ENCODE data around the gene PPDPF.
"Not testable (repeated sequence)": the region's sequence is repeated elsewhere in the genome, so short reads cannot be mapped to it uniquely, and the experiment has no call there.

PPDPF gene

DNA sequence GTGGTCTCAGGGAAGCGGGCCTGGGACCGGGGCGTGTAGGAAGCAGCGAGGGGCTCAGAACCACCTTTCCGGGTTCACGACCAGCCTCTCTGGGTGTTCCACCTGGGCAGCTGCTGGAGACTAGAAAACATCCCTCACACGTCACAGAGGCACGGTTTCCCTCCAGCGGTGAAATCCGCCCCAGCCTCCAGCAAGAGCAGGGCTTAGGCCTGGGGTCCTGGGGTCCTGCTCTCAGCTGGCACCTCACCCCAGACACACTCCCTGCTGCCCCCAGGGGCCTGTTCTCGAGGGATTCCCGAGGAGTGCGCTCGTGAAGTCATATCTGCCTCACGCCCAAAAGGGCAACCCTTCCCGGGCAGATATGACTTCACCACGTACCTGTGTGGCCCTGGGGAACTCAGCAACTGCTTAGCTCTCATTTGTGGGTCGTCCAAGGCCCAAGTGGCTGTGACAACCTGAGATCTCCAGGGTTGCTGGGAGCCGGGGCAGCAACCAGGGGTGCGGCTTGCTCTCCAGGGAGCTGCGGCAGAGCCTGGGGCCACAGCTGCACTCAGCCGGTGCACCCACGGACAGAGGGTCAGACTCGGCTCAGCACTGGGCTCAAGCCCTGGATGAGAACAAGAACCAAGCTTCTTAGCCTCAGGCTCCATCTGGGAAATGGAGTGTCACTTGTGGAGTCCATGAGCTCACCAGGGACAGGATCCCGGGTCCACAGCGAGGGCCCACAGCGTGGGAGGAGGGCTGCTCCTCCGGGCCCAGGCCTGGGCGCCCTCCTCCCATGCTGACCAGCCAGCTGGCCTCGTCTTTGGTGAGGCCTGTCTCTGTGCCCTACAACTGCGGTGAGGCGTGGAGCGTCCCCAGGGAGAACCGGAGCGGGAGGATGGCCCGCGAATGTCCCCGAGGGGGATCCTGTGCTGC, 34.1 kb downstream of the PPDPF start:
- peak; percentile 76 for DNase-seq (ENCODE audit: low read depth)
- TF ChIP-seq MYC (IDR thresholded peaks at IDR 0.05; ENCODE audit: low read depth, low read length) (no peak), POLR2A (IDR thresholded peaks at IDR 0.05; ENCODE audit: extremely low read depth, insufficient read length) (no peak)
- TF ChIP-seq, protein P1, sequence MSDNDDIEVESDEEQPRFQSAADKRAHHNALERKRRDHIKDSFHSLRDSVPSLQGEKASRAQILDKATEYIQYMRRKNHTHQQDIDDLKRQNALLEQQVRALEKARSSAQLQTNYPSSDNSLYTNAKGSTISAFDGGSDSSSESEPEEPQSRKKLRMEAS (IDR thresholded peaks at IDR 0.05; ENCODE audit: low read depth, low read length) = no peak
- TF ChIP-seq, protein P2, sequence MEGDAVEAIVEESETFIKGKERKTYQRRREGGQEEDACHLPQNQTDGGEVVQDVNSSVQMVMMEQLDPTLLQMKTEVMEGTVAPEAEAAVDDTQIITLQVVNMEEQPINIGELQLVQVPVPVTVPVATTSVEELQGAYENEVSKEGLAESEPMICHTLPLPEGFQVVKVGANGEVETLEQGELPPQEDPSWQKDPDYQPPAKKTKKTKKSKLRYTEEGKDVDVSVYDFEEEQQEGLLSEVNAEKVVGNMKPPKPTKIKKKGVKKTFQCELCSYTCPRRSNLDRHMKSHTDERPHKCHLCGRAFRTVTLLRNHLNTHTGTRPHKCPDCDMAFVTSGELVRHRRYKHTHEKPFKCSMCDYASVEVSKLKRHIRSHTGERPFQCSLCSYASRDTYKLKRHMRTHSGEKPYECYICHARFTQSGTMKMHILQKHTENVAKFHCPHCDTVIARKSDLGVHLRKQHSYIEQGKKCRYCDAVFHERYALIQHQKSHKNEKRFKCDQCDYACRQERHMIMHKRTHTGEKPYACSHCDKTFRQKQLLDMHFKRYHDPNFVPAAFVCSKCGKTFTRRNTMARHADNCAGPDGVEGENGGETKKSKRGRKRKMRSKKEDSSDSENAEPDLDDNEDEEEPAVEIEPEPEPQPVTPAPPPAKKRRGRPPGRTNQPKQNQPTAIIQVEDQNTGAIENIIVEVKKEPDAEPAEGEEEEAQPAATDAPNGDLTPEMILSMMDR (IDR thresholded peaks at IDR 0.05; ENCODE audit: low read depth, low read length) = no peak
- no peak overlapping the region for H3K4me3 ChIP-seq (ENCODE audit: low read depth, low read length)

DNA sequence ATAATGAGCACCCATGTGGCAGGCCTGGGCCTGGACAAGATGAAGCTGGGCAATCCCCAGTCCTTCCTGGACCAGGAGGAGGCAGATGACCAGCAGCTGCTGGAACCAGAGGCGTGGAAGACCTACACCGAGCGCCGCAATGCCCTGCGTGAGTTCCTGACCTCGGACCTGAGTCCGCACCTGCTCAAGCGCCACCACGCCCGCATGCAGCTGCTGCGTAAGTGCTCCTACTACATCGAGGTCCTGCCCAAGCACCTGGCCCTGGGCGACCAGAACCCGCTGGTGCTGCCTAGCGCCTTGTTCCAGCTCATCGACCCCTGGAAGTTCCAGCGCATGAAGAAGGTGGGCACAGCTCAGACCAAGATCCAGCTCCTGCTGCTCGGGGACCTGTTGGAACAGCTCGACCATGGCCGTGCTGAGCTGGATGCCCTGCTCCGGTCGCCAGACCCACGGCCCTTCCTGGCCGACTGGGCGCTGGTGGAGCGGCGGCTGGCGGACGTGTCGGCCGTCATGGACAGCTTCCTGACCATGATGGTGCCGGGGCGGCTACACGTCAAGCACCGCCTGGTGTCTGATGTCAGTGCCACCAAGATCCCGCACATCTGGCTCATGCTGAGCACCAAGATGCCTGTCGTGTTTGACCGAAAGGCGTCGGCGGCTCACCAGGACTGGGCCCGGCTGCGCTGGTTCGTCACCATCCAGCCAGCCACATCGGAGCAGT, 35.3 kb downstream of the PPDPF start:
- TF ChIP-seq, protein P2 (IDR thresholded peaks at IDR 0.05; ENCODE audit: low read depth, low read length) = no peak
- no peak for TF ChIP-seq POLR2A (IDR thresholded peaks at IDR 0.05; ENCODE audit: extremely low read depth, insufficient read length)
- TF ChIP-seq MYC (IDR thresholded peaks at IDR 0.05; ENCODE audit: low read depth, low read length) = no peak
- TF ChIP-seq, protein P1 (IDR thresholded peaks at IDR 0.05; ENCODE audit: low read depth, low read length) = no peak
- DNase-seq (ENCODE audit: low read depth) = no peak
- H3K4me3 ChIP-seq (ENCODE audit: low read depth, low read length) = no peak overlapping the region

DNA sequence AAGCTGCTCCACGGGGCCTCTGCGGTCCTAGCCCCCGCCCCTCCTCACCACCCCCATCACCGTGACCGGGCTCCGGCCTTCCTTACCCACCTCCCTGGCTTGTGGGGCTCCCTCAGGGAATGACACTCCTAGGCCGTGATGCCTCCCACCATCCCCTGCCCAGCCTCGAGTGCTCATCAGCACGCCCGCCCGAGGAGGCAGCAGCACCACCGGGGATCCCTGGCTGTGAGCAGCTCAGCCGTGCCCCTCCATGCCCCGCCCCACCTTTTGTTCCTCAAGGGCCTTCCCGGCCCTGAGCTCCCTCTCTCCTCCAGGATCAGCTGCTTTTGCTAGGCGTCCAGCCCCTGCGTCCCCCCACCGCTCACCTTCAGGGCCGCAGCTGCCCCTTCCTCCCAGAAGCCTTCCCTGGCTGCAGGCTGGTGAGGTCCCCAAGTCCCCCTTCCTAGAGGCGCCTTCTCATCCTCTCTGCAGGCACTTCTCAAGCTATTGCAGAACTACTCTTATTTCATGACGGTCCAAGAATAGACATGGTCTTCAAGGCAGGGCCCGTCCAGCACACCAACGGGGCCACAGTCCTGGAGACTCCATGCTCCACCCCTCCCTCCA, 36.4 kb downstream of the PPDPF start:
- DNase-seq (ENCODE audit: low read depth) = no peak
- no peak for TF ChIP-seq POLR2A (IDR thresholded peaks at IDR 0.05; ENCODE audit: extremely low read depth, insufficient read length)

DNA sequence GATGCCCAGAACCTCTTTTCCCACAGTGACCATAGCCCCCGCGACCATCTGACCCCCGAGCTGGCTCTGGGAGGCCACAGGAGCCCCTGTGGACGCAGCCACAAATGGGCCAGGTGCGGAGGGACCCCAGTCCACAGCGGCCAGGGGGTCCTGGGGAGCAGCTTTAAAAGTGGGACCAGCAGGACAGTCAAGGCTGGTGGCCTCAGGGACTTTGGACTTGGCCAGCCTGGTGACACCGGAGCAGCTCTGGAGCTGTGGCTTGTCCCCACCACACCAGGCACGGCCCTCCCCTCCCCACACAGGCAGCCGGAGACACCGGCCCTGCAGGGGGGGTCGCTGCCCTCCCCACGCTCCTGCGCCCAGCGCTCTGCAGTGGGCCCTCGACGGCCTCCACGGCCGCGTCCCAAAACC, 36.9 kb downstream of the PPDPF start:
- TF ChIP-seq POLR2A (IDR thresholded peaks at IDR 0.05; ENCODE audit: extremely low read depth, insufficient read length) (no peak), MYC (IDR thresholded peaks at IDR 0.05; ENCODE audit: low read depth, low read length) (no peak)
- TF ChIP-seq, protein P2 (IDR thresholded peaks at IDR 0.05; ENCODE audit: low read depth, low read length) = no peak
- TF ChIP-seq, protein P1 (IDR thresholded peaks at IDR 0.05; ENCODE audit: low read depth, low read length) = no peak
- no peak for DNase-seq (ENCODE audit: low read depth)
- H3K4me3 ChIP-seq (ENCODE audit: low read depth, low read length) = no peak overlapping the region

More for the DNA sequence above, 36.4 kb downstream of the PPDPF start:
- H3K4me3 ChIP-seq (ENCODE audit: low read depth, low read length) = no peak overlapping the region

DNA sequence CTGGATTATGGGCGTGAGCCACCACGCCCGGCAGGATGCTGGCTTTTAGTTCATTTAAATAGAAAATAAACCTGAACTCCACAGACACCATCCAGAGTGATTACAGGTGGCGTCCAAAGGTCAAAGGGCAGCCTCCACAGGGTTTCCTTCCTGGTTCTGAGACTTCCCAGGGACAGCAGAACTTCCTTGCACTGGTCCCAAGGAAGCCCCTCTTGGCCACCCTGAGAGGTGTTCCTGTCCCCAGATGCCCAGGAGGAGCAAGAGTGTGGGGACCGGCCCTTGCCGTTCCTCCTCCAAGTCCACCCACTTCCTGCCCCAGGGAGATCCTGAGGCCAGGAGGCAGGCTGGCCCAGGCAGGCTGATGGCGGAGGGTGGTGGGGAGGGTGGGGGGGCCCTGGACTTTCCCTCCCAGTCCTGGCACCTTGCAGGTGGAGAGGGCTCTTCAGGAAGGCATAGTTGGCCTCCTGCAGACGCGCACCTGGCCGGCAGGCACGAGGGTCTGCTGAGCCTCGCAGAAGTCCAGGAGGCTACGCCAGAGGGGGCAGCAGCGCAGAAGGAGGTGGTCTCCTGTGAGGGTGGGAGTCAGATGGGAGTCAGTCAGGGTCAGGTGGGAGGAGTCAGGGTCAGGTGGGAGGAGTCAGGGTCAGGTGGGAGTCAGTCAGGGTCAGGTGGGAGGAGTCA, 38.4 kb downstream of the PPDPF start:
- TF ChIP-seq, protein P2 (IDR thresholded peaks at IDR 0.05; ENCODE audit: low read depth, low read length) = no peak
- TF ChIP-seq, protein P1 (IDR thresholded peaks at IDR 0.05; ENCODE audit: low read depth, low read length) = no peak
- TF ChIP-seq POLR2A (IDR thresholded peaks at IDR 0.05; ENCODE audit: extremely low read depth, insufficient read length) = no peak
- no peak for TF ChIP-seq MYC (IDR thresholded peaks at IDR 0.05; ENCODE audit: low read depth, low read length)

DNA sequence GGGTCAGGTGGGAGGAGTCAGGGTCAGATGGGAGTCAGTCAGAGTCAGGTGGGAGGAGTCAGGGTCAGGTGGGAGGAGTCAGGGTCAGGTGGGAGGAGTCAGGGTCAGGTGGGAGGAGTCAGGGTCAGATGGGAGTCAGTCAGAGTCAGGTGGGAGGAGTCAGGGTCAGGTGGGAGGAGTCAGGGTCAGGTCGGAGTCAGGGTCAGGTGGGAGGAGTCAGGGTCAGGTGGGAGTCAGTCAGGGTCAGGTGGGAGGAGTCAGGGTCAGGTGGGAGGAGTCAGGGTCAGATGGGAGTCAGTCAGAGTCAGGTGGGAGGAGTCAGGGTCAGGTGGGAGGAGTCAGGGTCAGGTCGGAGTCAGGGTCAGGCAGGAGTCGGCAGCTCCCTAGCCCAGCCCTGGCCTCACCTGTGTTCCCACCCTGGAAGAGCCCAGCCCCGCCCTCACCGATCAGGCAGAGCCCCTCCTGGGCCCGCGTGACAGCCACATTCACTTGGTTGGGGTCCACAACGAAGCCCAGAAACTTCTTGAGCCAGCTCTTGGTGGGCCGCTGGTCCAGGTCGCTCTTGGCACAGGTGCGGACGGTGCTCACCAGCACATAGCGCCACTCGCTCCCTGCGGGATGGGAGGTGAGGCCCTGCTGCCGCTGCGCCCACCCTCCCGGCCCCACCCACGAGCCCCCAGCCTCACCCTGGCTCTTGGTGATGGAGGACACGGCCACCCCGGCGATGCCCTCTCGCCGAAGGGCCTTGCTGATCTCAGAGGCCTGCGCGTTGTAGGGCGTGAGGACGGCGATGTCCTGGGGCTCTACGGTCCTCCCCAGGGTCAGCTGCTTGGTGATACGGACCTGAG, 39.1 kb downstream of the PPDPF start:
- DNase-seq (ENCODE audit: low read depth); H3K4me3 ChIP-seq (ENCODE audit: low read depth, low read length): not testable (repeated sequence)

More for the DNA sequence above, 38.4 kb downstream of the PPDPF start:
- H3K4me3 ChIP-seq (ENCODE audit: low read depth, low read length) = no peak overlapping the region
- no peak for DNase-seq (ENCODE audit: low read depth)
